ENCODE data around the gene TEX19.
A peak's percentile ranks its signal among the peaks of the same experiment; 100 is the strongest.

The TEX19 gene

GRCh38 chr17:82358465-82359350, at the start of gene TEX19:
TEX19 (plus strand) TSS chr17:82359247; CDS start chr17:82362151, 2,904 bp downstream.
- DNase-seq: peak; percentile 65

- DNase-seq: no peak
These were observed 49.1 kb upstream of the TEX19 start for GRCh38 chr17:82309656-82310570.

- no peak for DNase-seq
These were observed 48.2 kb upstream of the TEX19 start for GRCh38 chr17:82310877-82311276.

GRCh38 chr17:82311971-82312370, 47.1 kb upstream of the TEX19 start:
- no peak for DNase-seq

GRCh38 chr17:82313195-82314011, 45.6 kb upstream of the TEX19 start:
- no peak for DNase-seq

- DNase-seq: no peak
These were observed 44.9 kb upstream of the TEX19 start for GRCh38 chr17:82314012-82314726.

- DNase-seq: no peak
These were observed 44.1 kb upstream of the TEX19 start for GRCh38 chr17:82314727-82315605.

- no peak for DNase-seq
These were observed 43.2 kb upstream of the TEX19 start for GRCh38 chr17:82315703-82316358.

- no peak for DNase-seq
These were observed 42.2 kb upstream of the TEX19 start for GRCh38 chr17:82316651-82317393.

- no peak for DNase-seq
These were observed 41.5 kb upstream of the TEX19 start, which contains the start of gene CD7 for GRCh38 chr17:82317394-82318168. CD7 (minus strand) TSS chr17:82317608; CDS start chr17:82317495, 113 bp downstream.

- DNase-seq: no peak
These were observed 40.9 kb upstream of the TEX19 start for GRCh38 chr17:82318169-82318498.

GRCh38 chr17:82318772-82319606, 40.1 kb upstream of the TEX19 start:
- DNase-seq: no peak

GRCh38 chr17:82319619-82320062, 39.4 kb upstream of the TEX19 start:
- DNase-seq: no peak

- DNase-seq: no peak
These were observed 38.8 kb upstream of the TEX19 start for GRCh38 chr17:82320140-82320840.

- no peak for DNase-seq
These were observed 37.8 kb upstream of the TEX19 start for GRCh38 chr17:82320956-82321927.

- no peak for DNase-seq
These were observed 37.0 kb upstream of the TEX19 start for GRCh38 chr17:82321947-82322466.
